NCI-H1436 (cell line): ENCODE measurements around the gene INIP.

Experiments used
- DNase-seq: peaks from one replicate; lab custom pipeline; 2025; lab: John Stamatoyannopoulos, UW

INIP gene

GRCh38 chr9:112670991-112671625 lies 46.8 kb downstream of the INIP start:
- DNase-seq, result no peak

DNA sequence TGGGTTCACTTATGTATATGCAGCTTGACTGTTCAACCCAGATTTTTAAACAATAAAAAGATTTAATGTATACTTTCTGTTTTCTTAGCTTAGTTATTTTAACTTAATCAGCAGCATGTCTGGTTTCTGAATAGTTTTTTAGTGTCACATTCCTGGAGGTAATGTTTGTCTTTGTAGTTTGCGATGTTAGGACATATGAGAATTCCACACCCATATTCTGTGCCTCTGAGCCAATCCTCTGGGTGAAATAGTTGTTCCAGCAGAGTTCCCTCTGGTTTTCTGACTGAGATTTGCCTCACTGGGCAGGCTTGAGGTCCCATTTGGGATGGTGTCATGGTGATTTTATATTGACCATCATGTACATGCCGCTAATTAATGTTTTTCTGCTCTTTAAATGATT lies 48.6 kb downstream of the INIP start:
- no peak for DNase-seq

GRCh38 chr9:112665347-112665746 lies 52.6 kb downstream of the INIP start:
- no peak for DNase-seq

DNA sequence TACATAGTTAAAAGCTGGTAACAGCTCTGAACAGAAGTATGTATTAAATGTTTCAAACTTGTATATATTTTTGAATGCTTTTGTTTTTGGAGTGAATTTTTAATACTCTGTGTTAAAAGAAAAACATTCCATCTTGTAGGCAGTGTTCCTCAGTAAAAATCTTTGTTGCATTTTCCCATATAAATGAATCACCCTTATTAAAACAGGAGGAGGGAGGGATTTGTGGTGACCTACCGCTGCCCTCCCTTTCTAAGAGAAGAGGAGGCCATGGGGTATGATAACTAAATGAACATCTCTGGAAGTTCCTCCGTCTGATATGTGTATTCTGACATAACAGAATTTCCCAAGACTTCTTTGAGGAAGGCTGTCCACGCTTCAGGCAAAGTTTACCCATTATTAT lies 53.4 kb downstream of the INIP start:
- DNase-seq, result no peak

DNA sequence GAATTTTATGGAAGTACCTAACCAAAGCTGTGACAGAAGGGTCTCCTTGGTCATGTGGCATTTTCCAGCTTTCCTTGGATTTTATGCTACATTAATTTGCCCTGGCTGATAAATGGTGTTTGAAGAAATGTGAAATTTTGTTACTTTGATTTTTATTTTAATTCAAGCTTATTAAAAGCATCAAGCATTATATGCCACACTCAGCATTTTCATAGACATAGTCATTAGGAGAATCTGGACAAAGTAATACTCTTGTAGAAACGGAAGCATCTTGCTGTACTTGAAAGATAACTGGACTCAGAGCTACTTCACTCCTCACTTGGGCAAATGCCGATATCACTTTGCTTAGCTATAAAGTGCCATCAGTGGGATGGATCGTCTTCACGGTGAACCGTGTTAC lies 54.2 kb downstream of the INIP start:
- no peak for DNase-seq

GRCh38 chr9:112659906-112660305 lies 58.0 kb downstream of the INIP start:
- no peak for DNase-seq

GRCh38 chr9:112655668-112656067 lies 62.2 kb downstream of the INIP start:
- no peak for DNase-seq

DNA sequence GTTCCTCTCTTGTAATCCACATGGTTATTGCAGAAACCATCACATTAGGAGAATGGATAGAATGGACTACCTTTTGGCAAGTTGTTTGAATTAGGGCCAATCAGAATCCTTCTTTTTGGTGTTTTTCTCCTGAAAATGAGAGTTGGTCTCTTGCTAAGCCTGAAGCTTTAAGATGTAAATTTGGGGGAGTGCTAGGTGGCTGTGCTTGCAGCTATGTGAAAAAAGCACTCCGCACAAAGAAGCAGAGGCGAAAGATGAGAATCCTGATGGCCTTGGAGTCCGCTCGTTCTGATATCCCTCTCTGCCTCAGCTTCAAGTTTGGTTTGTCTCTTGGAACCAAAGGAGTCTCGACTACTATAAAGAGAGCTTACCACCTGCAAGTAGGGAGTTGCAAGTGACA lies 63.6 kb downstream of the INIP start:
- DNase-seq, result no peak

DNA sequence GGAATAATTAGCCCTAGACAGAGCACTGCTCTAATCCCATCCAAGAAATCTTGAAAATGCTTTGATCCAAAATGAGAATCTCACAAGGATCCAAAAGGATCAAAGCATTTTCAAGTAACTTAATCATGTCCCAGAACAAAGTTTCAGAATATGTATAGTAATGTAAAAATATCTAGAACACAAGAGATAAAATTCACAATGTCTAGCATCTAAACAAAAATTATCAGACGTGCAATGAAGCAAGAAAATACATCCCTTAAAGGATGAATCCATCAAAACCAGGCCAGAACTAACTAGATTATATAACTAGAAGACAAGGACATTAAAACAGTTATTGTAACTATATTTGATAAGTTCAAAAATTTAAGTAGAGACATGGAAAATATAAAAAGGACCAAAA lies 69.3 kb downstream of the INIP start:
- DNase-seq, result no peak

DNA sequence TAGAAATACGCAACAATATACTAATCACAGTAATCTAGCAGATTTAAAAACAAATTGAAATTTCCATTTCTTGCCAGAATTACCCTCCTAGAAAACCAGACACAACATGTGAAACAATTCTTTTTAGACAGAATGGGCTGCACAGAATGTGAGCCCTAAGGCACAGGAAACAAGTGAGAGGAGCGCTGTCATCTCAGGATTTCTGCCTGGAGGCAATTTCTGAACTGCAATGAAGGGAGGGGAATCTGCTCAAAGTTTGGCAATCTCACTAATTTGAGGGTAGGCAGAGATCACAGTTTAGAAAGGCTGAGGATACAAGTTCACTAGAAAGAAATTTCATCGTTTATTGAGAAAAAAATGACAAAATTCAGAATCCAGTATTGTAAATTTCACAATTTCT lies 70.3 kb downstream of the INIP start:
- DNase-seq, result no peak

- no peak for DNase-seq
Measured at GRCh38 chr9:112642126-112642525, 75.8 kb downstream of the INIP start.

GRCh38 chr9:112640311-112640710 lies 77.6 kb downstream of the INIP start:
- no peak for DNase-seq
